Hematopoietic multipotent progenitor cell (in vitro differentiated cells): ENCODE results near the gene ALB. TPM values are rescaled to one million over a fixed set of nuclear protein-coding genes. Genes with fewer than 3 reads are reported as not detected.

ENCODE experiments used
- DNase-seq, 3 donors: peaks; one replicate each; pipeline ENCODE4 v3.0.0-alpha.2; 2011 to 2015; ENCODE audit warnings: low read depth in 2 of 3, low spot score in 2 of 3
- total RNA-seq: library from RNA; depleted of rRNA; stranded (reverse); fragments of >200 nt; gene quantifications from one replicate; pipeline ENCODE4 v1.2.3, GENCODE V29; 2012

The ALB gene
- total RNA-seq, 1 donor: not detected

GRCh38 chr4:73448448-73449203 is 44.5 kb downstream of the ALB start:
- no peak for DNase-seq

- no peak for DNase-seq
Observed at GRCh38 chr4:73450398-73451004, 46.4 kb downstream of the ALB start.

- no peak for DNase-seq
Observed at GRCh38 chr4:73451404-73451803, 47.3 kb downstream of the ALB start.

- no peak for DNase-seq
Observed at GRCh38 chr4:73451981-73452747, 48.1 kb downstream of the ALB start.

- no peak for DNase-seq
Observed at GRCh38 chr4:73452953-73453700, 49.0 kb downstream of the ALB start.

GRCh38 chr4:73453701-73454005 is 49.6 kb downstream of the ALB start:
- no peak for DNase-seq

- DNase-seq: no peak
Observed at GRCh38 chr4:73454920-73455319, 50.8 kb downstream of the ALB start.

- DNase-seq: no peak
Observed at GRCh38 chr4:73456177-73457022, 52.3 kb downstream of the ALB start.

- no peak for DNase-seq
Observed at GRCh38 chr4:73458184-73459047, 54.3 kb downstream of the ALB start.

GRCh38 chr4:73459048-73459421 is 54.9 kb downstream of the ALB start:
- DNase-seq: no peak

GRCh38 chr4:73460913-73461522 is 56.9 kb downstream of the ALB start:
- no peak for DNase-seq

GRCh38 chr4:73468170-73468569 is 64.1 kb downstream of the ALB start:
- DNase-seq: no peak

- no peak for DNase-seq
Observed at GRCh38 chr4:73470728-73471127, 66.6 kb downstream of the ALB start.

Other genes with a start within 250 kb of the ALB start
- gene ANKRD17, start 145.5 kb upstream of the ALB start, total RNA-seq: 58.4 TPM
- gene AFP, start 31.9 kb downstream of the ALB start, total RNA-seq: not detected
- not detected for gene AFM, start 77.5 kb downstream of the ALB start, total RNA-seq
- 1.3 TPM for gene RASSF6, start 216.1 kb downstream of the ALB start, total RNA-seq